ENCODE results near the gene TRPM1.

TRPM1 gene

DNA sequence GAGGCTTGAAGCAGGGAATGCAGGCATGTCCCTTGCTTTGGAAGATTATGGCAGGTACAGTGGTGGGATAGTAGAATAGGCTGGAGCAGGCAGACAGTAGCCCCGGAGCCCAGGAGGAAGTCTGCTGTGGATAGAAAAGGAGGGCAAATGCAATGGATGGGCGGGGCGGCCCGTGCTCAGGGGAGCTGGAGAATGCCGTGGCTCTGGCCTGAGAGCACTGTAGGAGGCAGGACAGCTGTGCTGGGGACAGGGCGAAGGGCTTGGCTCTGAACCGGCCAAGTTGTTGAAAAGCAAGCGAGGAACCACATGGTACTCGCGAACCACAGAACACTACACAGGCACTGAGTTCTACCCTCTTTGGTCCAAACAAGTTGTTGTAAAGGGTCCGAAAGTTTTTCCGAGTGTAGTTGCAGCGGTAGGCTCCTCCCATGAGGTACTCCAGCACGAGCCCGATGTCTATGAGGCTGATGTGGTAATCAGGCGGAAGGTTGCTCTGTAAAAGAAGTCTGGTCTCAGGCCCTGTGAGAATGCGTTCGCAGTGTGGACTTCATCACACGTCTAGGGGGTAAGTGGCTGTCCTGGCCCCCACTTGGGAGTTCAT, 54.7 kb downstream of the TRPM1 start:
- FAIRE-seq: no peak

DNA sequence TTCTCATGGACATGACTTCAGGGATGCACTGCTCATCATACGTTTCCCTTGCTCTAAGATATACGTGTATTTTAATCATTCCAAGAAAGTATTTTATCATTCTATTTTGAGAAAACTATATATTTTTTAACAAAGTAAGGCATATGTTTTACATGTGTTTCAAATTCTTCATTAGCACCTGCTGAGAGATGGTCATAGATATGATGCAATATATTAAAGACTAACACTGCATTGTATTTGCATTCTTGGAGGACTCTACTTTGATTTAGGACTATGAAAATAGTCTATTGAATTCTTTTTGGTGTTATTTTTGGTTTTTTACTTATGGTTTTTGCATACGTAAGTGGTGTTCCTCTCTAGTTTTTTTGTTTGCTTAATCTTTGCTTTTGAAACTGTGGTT, 55.9 kb downstream of the TRPM1 start:
- no peak for FAIRE-seq

DNA sequence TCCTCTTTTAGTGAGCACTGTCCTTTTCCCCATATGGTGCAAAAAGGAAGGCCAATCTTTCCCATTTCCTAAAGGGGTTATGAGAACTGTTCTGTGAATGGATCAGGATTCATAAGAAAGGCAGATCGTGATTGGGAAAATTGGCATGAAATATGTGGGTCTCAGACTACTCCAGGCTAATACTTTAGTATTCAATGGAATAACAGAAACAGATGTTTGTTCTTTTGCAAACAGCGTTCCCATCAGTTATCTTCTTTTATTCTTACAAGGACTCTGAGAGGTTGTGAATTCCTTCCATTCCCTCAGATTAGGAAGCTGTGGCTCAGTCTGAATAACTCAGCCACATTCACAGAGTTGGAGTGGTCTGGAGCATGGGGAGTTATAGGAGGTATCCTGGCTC, 58.8 kb downstream of the TRPM1 start:
- no peak for FAIRE-seq

DNA sequence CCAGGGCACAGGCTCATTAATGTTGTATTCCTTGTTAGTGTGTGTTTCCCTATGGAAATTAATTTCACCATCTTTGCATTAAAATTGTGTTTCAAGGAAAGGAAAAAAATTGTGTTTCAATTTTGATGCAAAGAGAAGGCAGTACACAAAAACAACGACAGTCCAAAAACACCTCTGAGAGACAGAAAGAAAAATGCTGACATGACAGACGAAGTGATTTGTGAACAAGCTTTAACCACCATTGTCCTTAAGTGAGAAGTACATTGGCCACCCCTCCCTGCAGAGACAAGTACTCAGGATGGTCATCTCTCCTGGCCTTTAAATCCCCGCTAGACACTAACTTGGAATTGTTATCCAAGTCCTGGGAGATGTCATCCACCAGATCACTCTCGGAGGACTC, 59.9 kb downstream of the TRPM1 start:
- FAIRE-seq: no peak

DNA sequence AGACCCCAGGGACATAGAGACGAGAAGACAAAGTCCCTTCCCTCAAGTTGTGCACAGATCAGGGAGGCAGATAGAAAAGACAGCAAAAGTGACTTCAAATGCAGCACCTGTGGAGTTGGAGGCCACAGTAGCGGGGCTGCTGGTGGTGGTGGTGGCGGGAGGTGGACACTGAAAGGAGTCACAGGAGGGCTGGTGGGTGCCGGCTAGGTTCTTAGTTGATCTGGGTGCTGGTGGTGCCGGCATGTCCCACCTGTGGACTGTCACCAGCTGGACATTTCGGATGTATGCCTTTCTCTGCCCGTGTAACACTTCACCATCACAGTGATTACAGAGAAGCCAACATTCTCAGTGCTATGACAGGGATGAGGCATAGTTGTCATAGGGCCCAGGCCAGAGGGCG, 60.9 kb downstream of the TRPM1 start:
- no peak for FAIRE-seq

DNA sequence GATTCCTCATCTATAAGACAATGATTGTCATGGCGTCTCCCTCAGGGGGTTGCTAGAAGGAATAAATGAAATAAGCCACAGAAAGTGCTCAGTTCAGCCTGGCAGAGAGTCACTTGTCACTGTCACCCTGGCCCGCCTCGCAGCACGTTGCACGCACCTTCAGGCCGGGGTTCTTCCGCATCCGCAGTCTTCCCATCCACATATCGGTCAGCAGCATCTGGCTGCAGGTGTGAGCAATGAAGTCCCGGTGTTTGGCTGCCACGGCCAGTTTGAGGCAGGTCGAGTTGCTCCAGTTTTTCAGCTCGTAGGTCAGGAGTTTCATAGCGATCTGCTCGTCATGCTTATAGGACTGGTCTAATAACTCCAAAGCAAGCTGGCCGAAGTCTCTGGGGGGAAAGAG, 61.6 kb downstream of the TRPM1 start:
- FAIRE-seq: no peak

DNA sequence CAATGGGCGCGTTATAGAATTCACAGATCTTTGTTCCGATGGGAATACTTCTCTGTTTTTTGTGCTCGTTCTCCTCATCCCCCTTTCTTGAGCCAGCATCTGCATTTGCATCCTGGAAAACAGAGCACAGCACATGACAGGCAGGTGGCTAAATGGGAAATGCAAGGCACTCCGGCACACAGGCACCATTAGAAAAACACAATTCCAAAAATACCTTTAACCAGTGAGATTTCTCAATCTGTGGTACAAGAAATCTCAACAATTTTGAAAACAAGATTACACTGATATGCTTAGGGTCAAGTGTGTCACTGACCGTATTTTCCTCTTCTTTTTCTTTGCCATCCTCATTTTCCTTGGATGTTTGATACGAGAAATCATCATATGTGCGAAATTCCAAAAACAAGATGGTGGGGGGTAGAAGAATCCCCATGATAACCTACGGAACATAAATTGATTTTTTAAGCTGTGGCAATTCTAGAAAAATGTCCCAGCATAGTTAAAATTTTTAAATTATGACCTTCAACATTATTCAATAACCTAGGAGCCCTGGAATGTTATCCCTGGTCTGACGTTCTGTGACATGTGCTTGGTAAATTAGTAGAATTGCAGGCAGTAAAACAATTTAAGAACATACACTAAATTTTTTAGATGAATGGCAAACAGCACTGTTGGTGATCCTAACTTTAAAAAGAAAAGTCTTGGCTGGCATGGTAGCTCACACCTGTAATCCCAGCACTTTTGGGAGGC, 63.6 kb downstream of the TRPM1 start:
- FAIRE-seq: no peak

DNA sequence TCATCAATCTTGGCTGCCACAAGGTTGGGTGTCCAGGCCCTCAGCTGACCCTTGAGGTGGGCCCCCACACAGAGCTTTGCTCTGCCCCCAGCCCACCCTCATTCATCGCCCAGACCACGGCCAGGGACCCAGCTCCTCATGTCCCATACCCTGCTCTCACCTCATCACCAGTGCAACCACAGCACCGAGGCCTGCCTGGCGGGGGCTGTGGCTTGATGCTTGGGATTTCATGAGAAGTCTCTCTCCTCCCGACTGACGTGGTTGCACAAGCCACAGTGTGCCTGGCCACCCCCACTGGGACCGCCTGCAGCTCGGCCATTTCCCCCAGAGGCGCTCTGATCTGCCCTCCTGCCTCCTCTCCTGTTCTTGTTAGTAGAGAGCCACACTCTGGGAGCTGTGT, 64.7 kb downstream of the TRPM1 start:
- FAIRE-seq: no peak

DNA sequence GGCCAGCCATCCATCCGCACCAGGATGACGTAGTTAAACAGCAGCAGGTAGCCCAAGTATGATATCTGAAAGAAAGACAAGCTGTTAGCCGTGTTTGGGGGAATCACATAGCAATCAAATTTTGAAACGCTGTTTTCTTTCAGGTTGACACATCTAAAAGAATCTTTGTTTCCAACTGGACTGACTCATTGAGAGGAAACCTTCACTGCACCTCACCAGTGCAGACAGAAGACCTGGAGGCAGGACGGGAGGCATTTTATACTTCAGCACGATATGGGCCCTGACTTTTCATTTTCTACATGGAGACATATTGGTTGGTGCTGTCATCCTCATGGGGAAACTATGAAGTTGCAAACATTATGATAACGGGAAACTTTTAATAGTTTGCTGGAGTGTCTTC, 65.9 kb downstream of the TRPM1 start:
- no peak for FAIRE-seq

DNA sequence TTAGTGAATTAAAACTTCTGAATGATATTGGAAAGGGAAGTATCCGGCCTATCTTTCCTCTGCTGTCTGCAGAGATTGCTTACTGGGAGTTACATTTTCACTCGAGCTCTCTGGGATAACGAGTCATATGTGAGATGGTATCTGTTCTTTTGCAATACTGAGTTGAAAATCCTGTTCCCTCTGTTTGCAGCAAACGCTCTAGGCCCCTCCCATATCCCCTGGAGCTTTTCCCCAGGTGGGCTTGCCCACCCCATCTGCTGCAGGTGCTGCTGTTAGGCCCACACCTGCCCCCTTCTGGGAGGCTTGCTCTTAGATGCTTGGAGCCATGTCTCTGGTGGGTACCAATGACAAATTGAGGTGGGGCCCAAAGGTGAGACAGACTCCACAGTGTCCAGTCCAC, 67.4 kb downstream of the TRPM1 start:
- no peak for FAIRE-seq

DNA sequence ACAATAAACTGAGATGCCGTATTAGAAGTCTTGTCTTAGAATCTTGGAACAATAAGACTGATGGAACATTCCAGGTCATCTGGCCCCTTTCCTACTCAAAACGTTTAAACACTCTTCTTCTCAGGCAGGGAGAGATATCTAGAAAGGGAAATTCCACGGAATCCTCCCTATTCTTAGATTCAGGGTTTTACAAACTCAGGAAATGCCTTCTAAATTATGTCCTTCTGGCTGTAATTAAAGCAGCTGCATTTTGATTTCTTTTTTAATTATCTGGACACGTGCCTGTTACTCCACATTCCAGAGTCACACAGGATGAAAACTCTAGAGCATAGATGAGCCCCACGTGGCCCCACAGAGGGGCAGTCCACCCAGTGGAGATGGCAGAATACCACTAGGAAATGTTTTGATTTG, 68.6 kb downstream of the TRPM1 start:
- FAIRE-seq: peak; percentile 98

DNA sequence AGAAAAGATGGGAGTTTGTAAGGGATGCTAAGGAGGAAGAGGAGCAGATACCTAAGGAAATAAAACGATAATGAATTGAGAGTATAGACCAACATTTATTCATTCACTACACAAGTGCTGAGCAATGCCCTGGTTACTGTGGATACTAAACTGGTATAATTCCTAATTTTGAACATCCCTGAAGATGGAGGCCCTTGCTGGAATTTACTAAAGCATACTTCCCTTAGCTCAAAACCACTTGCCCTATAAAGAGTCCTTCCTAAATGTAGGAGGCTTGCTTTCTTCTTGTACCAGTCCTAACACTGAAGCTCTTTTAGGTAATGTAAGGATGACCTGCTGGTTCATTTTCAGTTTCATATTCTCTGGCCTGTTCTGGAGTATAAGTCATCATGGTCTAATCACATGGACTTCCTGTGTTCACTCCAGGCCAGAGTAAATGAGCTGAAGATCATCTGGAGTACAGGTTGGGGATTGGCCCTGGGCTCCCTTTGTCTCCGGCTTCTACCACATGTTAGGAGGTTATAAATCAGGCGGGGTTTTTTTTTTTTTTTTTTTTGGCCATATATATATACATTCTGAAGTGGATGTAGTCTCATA, 70.0 kb downstream of the TRPM1 start:
- no peak for FAIRE-seq

DNA sequence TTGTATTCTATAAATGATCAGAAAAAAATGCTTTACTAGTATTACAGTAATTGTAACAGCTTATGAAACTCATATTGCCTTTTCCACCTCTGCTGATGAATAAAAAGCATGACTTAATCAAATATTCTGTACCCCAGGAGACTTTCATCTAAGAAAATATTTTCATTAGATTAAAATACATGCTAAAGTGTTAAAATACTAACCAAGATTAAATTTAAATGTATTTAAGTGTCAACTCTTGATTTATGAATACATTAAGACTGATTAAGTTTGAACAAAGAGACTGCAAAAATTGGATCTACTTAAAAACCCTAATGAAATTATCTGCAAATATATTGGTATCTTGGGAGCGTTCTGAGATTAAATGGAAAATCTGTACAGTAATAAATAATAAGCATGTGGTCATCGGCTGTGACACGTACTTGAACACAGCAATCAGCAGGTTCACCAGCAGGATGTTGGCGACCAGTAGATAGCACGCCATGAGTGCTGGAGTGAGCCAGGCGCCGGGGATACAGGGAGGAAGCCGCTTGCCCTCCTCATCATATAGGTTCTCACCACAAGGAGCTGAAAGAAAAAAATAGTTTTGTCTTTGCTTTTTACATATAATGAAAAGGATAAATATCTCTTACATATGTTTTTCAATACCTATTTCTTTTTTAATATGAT, 73.5 kb downstream of the TRPM1 start:
- FAIRE-seq: no peak

DNA sequence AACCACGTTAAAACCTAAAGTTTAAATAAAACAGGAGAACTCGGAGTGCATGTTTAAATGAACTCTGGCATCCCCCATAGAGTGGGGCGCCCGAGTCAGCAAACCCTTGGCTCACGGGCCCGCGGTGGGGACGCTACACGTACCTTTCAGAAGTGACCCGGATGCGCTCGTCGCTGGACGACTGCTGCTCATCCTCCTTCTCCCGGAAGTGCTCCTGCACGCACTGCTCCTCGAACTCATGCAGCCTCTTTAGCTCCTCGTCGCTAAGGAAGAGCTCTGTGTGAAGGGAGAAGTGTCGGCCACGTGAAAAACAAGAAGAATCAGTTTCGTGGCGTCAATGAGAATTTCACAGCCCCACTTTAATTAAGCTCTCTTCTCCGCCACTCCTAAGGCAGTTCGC, 75.5 kb downstream of the TRPM1 start:
- no peak for FAIRE-seq

DNA sequence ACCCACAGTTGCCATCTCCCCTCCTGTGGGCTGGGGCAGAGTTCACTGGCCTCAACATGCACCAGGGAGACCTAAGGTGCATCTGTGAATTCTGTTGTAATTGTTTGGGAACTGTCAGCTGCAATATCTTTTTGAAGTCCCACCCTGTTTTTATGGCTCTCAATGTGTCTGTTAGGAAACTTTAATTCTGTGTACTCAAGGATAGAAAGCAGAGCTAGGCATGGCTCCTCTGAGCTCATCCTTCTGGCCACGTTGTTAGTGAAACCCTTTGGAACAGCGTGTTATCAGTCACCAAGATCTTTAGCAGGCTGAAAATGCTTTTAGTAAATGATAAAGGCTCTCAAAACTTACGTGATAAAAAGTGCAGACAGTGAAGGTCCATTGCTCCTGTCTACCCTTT, 76.5 kb downstream of the TRPM1 start:
- FAIRE-seq: no peak

DNA sequence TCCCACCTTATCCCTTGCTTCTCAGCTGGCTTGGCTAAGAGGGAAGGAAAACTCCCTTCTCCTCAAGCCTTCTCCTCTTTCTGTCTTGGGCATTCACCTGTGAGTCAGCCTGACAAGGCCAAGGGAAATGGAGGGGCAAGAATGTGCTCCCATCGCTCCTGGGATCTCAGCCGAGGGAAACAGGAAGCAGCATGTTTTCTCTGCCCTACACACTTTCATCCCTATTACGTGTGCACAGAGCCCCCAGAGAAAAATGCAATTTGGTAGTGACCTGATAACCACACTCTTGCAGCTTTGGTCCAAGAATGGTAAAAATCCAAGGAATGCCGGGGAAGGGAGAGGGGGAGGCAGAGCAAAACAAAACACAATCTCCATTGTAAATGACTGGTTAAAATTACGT, 77.2 kb downstream of the TRPM1 start:
- FAIRE-seq: peak; percentile 50

DNA sequence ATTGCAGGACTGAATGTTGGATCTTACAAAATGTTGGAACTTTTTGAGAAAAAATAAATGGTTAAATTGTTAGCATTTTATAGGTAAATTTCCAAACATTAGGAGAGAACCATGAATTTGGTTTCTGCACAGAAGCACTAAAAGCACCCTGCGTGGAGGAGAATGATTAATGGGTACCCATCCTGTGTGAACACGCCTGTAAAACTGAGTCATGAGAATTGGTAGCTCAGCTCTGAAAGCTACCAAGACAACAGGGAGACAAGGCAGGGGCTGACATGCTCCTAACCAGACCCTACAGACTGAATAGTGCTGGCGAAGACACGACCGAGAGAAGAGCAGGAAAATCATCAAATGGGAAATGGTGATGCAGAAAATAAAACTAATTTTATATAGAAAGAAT, 77.7 kb downstream of the TRPM1 start:
- no peak for FAIRE-seq

DNA sequence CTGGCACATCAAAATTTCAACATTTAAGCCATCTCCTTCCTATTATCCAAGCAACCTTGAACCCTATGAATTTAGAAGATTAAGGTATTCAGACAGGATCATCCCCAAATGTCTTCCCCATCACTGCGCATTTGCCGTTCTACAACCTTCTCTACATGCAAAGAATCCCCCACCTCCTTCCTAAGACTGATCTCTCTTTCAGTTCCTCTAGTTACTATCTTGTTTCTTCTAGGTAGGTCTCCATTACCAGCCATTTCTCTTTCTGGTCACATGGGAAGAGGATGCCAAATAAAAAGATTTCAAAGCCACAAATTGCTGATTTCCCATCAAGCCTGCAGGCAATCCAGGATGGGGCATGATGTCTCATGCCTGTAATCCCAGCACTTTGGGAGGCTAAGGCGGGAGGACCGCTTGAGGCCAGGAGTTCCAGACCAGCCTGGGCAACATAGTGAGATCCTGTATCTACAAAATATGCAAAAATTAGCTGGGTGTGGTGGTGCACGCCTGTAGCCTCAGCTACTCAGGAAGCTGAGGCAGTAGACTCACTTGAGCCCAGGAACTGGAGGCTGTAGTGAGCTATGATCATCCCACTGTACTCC, 80.4 kb downstream of the TRPM1 start:
- no peak for FAIRE-seq

DNA sequence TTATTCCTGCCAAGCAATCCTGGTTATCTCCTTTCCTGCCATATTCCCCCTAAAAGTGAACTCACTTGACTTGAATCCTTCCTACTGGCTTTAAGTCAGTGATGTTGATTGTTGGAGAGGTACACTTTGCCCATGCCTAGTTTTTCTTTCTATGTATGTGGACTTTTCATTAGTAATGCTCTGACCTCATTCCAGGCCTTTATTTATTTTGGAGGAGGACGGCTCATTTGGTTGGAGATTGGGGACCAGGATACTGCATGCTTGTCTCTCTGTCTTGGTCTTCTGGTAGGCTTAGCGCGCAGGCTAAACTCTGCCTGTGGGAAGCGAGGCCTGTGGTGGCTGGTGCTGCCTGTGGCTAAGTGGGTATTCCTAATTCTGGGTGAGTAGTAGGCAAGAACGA, 81.0 kb downstream of the TRPM1 start:
- FAIRE-seq: no peak

DNA sequence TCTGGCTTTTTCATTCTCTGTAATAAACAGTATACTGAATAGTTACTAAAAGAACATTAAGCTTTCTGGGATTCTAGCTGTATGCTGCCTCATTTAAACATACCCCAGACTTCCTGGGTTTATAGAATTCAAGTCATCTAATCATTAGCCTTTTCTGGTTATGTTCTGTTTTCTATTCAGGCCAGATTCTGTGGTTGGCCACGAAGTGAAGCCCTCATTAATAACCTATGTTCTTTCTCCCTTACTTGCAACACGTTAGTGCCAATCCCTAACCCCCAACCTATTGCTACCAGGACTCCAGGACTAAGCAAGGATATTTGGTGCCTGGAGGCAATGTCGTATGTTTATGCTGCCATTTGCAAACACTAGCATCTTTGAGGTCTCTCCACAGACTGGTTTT, 81.5 kb downstream of the TRPM1 start:
- no peak for FAIRE-seq

DNA sequence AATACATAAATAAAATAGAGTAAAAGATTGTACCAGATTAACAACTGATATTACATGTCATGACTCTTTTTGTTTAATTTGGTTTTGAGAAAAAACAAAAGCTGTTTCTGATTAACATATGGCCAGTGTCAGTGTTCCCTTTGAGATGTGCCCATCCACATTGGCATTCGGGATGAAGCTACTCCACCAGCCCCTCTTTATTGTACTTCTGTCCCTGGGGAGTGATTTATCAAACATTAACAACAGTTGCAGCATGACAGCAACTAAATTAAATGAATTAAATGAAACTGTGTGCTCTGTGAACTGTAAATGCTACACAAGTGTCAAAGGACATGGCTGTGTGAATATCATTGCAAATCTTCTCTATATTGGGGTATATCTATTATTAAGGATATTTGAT, 84.2 kb downstream of the TRPM1 start:
- FAIRE-seq: no peak

DNA sequence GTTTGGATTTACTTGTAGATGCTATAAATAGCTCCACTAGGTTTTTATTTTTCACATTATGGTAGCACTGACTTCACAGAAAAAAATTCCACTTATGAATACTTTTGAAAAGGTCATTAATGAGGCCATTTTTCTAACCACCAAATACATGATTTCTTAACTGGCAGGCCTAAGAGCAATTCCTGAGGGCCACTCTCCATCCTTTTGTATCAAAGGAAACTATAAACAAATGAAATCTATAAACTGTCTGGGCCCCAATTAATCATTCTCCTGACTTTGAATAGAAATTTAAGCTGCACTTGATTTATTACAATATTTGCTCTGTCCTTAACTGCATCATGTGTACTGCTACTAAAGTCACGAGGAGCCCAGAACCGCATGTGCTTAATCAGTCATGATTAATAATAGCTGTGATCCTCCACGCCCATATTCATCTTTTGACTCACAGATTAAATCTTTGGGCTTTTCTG, 85.0 kb downstream of the TRPM1 start:
- no peak for FAIRE-seq

DNA sequence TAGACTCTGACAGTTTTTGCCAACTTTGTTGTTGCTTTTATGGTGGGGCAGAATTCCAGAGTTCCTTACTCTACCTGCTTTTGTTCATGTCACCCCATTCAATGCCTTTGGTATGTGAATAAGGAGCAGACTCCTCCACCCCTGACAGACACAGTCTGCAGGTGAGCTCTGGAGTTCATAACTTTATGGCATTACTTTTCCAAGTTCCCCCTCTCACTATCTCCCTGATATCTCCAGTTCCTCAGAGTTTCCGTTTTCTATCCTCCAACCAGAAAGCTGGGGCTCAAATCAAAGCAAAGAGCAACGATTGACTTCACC, 87.0 kb downstream of the TRPM1 start:
- no peak for FAIRE-seq

Data from endometrium (tissue), 2 donors.